Measurements from ENCODE around the gene LLGL2. TPM values are rescaled to one million over a fixed set of nuclear protein-coding genes. Genes with fewer than 3 reads are reported as not detected.

The LLGL2 gene
- total and polyA plus RNA-seq, 10 of the 15 experiments (the other 5 are each of a cell fraction or from before 2014, with no cell fraction given): 0.21 to 9.9 (median 4.5) TPM

DNA sequence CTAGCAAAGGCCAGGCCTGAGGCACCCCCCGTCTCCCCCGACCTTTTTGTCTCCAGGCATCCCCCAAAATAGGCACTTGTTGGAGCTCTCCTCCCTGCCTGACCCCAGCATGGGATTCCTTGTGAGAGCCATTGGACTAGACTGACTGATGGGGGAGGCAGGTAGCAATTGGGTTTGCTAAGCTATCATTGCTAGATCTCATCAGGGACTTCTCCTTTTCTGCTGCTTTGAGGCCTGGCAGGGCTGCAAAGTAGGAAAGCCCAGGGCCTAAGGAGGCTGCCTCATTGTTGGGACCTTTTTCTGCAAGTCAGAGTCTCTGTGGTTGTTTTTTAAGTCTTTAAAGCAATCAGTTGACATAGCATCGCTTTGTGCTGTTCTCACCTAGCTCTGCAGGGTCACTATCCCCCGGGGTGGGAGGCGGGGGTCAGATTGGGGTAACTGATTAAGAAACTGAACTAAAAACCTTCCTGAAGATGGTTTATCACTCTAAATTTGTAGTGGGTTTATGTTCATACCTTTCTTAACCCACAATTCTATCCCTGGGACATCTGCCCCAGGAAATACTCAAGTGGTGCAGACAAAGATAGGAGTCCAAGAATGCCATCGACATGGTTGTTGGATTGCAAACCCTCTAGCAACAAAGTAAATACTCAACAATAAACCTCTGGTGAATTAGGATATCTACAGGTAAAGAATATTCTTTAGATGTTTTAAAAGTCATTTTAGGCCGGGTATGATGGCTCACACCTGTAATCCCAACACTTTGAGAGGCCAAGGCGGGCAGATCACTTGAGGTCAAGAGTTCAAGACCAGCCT, 28.0 kb downstream of the LLGL2 start:
- H4K20me1 ChIP-seq (ENCODE audit: control insufficient read depth, insufficient read depth): no peaks in the 10 kb centered on the region
- SMC1A ChIA-PET (ENCODE audit: uncharacterized antibody, unreplicated experiment): interaction anchor here (1.2 kb wide), 1 partner anchor 11 kb away, joined by 3 read pairs; no protein-coding TSS in a partner anchor
- H3K4me3 ChIP-seq: no peak overlapping the region
- POLR2A ChIA-PET: no interaction called here
- no peaks in the 10 kb centered on the region for H3K9me3 ChIP-seq (replicated peaks; ENCODE audit: control insufficient read depth, insufficient read depth, low read length)
- no peak overlapping the region for H3K27ac ChIP-seq (ENCODE audit: control insufficient read depth, insufficient read depth)
- H3K4me1 ChIP-seq (ENCODE audit: control insufficient read depth, insufficient read depth, low read length): no peaks in the 10 kb centered on the region
- no peak overlapping the region for H3K9ac ChIP-seq (ENCODE audit: control insufficient read depth, insufficient read depth, low read length)
- no peaks in the 10 kb centered on the region for H3K27me3 ChIP-seq (replicated peaks in 1 of 2; ENCODE audit: control insufficient read depth in 2 of 2, insufficient read depth in 2 of 2, low read length in 1 of 2)
- no peaks in the 10 kb centered on the region for H3K79me2 ChIP-seq (ENCODE audit: control insufficient read depth, insufficient read depth, low read length)
- H3K4me2 ChIP-seq (ENCODE audit: control insufficient read depth, insufficient read depth): no peak overlapping the region
- H2AFZ ChIP-seq (ENCODE audit: control insufficient read depth, low read depth, low read length): no peak overlapping the region
- BruUV-seq (replicated peaks): no TSS peak
- no peak for TF ChIP-seq NRF1 (conservative IDR thresholded peaks at IDR 0.05; ENCODE audit: low read depth, low read length)
- no peak for TF ChIP-seq JUND (IDR thresholded peaks at IDR 0.05; ENCODE audit: low read depth, low read length)
- TF ChIP-seq RFX5 (IDR thresholded peaks at IDR 0.05; ENCODE audit: low read depth, low read length): no peak
- 53% methylated on average over 8 of the region's 8 CpGs for WGBS (ENCODE audit: insufficient coverage, insufficient replicate concordance, low lambda C conversion rate, missing lambda C conversion rate)
- DNase-seq (ENCODE audit: low read depth, low spot score) (no peak), ATAC-seq (no peak), FAIRE-seq (no peak)
- in situ Hi-C loops (cut with MboI): no loop called here
- CTCF ChIA-PET: no interaction called here
- no peaks in the 10 kb centered on the region for H3K36me3 ChIP-seq (ENCODE audit: control insufficient read depth in 2 of 2, insufficient read depth in 2 of 2, low read length in 1 of 2)
- RAD21 ChIA-PET (ENCODE audit: unreplicated experiment): no interaction called here
- intact Hi-C loops (cut with micrococcal nuclease; ENCODE audit: unreplicated experiment): no loop called here

DNA sequence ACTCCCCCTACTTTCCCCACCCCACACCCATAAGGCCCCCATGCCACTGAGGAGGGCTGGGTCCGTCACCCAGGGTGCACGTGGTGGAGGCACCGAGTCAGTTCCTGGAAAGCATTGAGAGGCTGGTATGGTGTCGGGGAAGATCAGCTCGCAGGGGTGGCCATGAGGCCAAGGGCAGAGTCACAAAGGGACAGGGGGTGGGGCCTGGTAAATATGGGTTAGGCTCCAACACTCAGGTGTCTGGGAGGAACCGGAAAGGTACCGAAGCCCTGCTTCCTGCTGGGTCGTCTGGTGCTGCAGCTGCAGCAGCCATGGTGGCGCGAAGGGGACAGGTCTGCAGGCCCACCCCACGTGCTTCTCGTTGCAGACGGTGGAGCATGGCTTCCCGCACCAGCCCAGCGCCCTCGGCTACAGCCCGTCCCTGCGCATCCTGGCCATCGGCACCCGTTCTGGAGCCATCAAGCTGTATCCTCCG, 30.2 kb downstream of the LLGL2 start:
- H3K4me1 ChIP-seq (ENCODE audit: control insufficient read depth, insufficient read depth, low read length): no peaks in the 10 kb centered on the region
- H4K20me1 ChIP-seq (ENCODE audit: control insufficient read depth, insufficient read depth): no peaks in the 10 kb centered on the region
- TF ChIP-seq, protein P1, sequence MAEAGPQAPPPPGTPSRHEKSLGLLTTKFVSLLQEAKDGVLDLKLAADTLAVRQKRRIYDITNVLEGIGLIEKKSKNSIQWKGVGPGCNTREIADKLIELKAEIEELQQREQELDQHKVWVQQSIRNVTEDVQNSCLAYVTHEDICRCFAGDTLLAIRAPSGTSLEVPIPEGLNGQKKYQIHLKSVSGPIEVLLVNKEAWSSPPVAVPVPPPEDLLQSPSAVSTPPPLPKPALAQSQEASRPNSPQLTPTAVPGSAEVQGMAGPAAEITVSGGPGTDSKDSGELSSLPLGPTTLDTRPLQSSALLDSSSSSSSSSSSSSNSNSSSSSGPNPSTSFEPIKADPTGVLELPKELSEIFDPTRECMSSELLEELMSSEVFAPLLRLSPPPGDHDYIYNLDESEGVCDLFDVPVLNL (IDR thresholded peaks at IDR 0.05; ENCODE audit: low read depth, low read length): no peak
- TF ChIP-seq, protein P2, sequence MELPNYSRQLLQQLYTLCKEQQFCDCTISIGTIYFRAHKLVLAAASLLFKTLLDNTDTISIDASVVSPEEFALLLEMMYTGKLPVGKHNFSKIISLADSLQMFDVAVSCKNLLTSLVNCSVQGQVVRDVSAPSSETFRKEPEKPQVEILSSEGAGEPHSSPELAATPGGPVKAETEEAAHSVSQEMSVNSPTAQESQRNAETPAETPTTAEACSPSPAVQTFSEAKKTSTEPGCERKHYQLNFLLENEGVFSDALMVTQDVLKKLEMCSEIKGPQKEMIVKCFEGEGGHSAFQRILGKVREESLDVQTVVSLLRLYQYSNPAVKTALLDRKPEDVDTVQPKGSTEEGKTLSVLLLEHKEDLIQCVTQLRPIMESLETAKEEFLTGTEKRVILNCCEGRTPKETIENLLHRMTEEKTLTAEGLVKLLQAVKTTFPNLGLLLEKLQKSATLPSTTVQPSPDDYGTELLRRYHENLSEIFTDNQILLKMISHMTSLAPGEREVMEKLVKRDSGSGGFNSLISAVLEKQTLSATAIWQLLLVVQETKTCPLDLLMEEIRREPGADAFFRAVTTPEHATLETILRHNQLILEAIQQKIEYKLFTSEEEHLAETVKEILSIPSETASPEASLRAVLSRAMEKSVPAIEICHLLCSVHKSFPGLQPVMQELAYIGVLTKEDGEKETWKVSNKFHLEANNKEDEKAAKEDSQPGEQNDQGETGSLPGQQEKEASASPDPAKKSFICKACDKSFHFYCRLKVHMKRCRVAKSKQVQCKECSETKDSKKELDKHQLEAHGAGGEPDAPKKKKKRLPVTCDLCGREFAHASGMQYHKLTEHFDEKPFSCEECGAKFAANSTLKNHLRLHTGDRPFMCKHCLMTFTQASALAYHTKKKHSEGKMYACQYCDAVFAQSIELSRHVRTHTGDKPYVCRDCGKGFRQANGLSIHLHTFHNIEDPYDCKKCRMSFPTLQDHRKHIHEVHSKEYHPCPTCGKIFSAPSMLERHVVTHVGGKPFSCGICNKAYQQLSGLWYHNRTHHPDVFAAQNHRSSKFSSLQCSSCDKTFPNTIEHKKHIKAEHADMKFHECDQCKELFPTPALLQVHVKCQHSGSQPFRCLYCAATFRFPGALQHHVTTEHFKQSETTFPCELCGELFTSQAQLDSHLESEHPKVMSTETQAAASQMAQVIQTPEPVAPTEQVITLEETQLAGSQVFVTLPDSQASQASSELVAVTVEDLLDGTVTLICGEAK (IDR thresholded peaks at IDR 0.05; ENCODE audit: borderline replicate concordance): no peak
- no peak for TF ChIP-seq HCFC1 (IDR thresholded peaks at IDR 0.05; ENCODE audit: low read length)
- TF ChIP-seq YBX1 (IDR thresholded peaks at IDR 0.05): no peak
- H3K36me3 ChIP-seq (ENCODE audit: control insufficient read depth in 2 of 2, insufficient read depth in 2 of 2, low read length in 1 of 2): no peaks in the 10 kb centered on the region
- no peaks in the 10 kb centered on the region for H3K27me3 ChIP-seq (replicated peaks in 1 of 2; ENCODE audit: control insufficient read depth in 2 of 2, insufficient read depth in 2 of 2, low read length in 1 of 2)
- no peak overlapping the region for H3K4me2 ChIP-seq (ENCODE audit: control insufficient read depth, insufficient read depth)
- ChIA-PET RAD21 (ENCODE audit: unreplicated experiment) (no interaction called here), POLR2A (no interaction called here), SMC1A (ENCODE audit: uncharacterized antibody, unreplicated experiment) (no interaction called here), CTCF (interaction anchor here (0.5 kb wide), 1 partner anchor 284 kb away, joined by 3 read pairs; no protein-coding TSS in a partner anchor)
- no TSS peak for BruUV-seq (replicated peaks)
- no peak overlapping the region for H2AFZ ChIP-seq (ENCODE audit: control insufficient read depth, low read depth, low read length)
- ATAC-seq: no peak
- WGBS (ENCODE audit: insufficient coverage, insufficient replicate concordance, low lambda C conversion rate, missing lambda C conversion rate): 60% methylated on average over 21 of the region's 21 CpGs
- H3K4me3 ChIP-seq: no peak overlapping the region
- no peak overlapping the region for H3K27ac ChIP-seq (ENCODE audit: control insufficient read depth, insufficient read depth)
- no peaks in the 10 kb centered on the region for H3K79me2 ChIP-seq (ENCODE audit: control insufficient read depth, insufficient read depth, low read length)
- no peak overlapping the region for H3K9ac ChIP-seq (ENCODE audit: control insufficient read depth, insufficient read depth, low read length)
- no peak for FAIRE-seq
- in situ Hi-C loops (cut with MboI) (no loop called here), intact Hi-C loops (cut with micrococcal nuclease; ENCODE audit: unreplicated experiment) (no loop called here)
- H3K9me3 ChIP-seq (replicated peaks; ENCODE audit: control insufficient read depth, insufficient read depth, low read length): no peaks in the 10 kb centered on the region
- no peak for DNase-seq (ENCODE audit: low read depth, low spot score)
